HG02885 (cell line): ENCODE results near the gene VPS45.
A peak's percentile ranks its signal among the peaks of the same experiment; 100 is the strongest.

Experiments
- ATAC-seq: cut with Tn5 transposase; IDR thresholded peaks from one replicate; pipeline ENCODE4 v1.9.1; 2021; ENCODE audit warnings: mild to moderate bottlenecking; ENCODE audit not compliant: unreplicated experiment, poor library complexity

VPS45 gene

GRCh38 chr1:150155413-150156071 lies 88.0 kb downstream of the VPS45 start:
- ATAC-seq: no peak

GRCh38 chr1:150156868-150157603 lies 89.5 kb downstream of the VPS45 start:
- ATAC-seq: no peak

- ATAC-seq: no peak
Measured at GRCh38 chr1:150159550-150159949, 92.0 kb downstream of the VPS45 start.

GRCh38 chr1:150160964-150161621 lies 93.5 kb downstream of the VPS45 start:
- no peak for ATAC-seq

GRCh38 chr1:150161747-150162581 lies 94.4 kb downstream of the VPS45 start:
- no peak for ATAC-seq

- no peak for ATAC-seq
Measured at GRCh38 chr1:150162582-150162861, 94.9 kb downstream of the VPS45 start.

- ATAC-seq: peak; percentile 38
Measured at GRCh38 chr1:150162862-150163706, 95.5 kb downstream of the VPS45 start.

- no peak for ATAC-seq
Measured at GRCh38 chr1:150164224-150164623, 96.6 kb downstream of the VPS45 start.

GRCh38 chr1:150164779-150165178 lies 97.2 kb downstream of the VPS45 start:
- ATAC-seq: no peak

- ATAC-seq: no peak
Measured at GRCh38 chr1:150165622-150166612, 98.3 kb downstream of the VPS45 start.

- no peak for ATAC-seq
Measured at GRCh38 chr1:150168960-150169601, 101.5 kb downstream of the VPS45 start.

- no peak for ATAC-seq
Measured at GRCh38 chr1:150171801-150172200, 104.2 kb downstream of the VPS45 start.

GRCh38 chr1:150173141-150173585 lies 105.6 kb downstream of the VPS45 start:
- ATAC-seq: no peak

- ATAC-seq: no peak
Measured at GRCh38 chr1:150176593-150176992, 109.0 kb downstream of the VPS45 start.

GRCh38 chr1:150178548-150178947 lies 111.0 kb downstream of the VPS45 start:
- no peak for ATAC-seq

- no peak for ATAC-seq
Measured at GRCh38 chr1:150179867-150180266, 112.3 kb downstream of the VPS45 start.

- no peak for ATAC-seq
Measured at GRCh38 chr1:150180474-150180873, 112.9 kb downstream of the VPS45 start.

GRCh38 chr1:150182247-150182646 lies 114.7 kb downstream of the VPS45 start:
- ATAC-seq: no peak
